VCaP (cell line): ENCODE results near the gene IL17A.
"Not testable (repeated sequence)": the region's sequence is repeated elsewhere in the genome, so short reads cannot be mapped to it uniquely, and the experiment has no call there.

Experiments
- H3K27ac ChIP-seq: fragments of 450-650 bp; 2 replicates; pipeline ENCODE4 v1.5.1; 2017
- CTCF ChIP-seq: fragments of 450-650 bp; conservative IDR thresholded peaks from 2 replicates; pipeline ENCODE4 v1.5.1; 2017; ENCODE audit warnings: mild to moderate bottlenecking, moderate library complexity

IL17A gene

DNA sequence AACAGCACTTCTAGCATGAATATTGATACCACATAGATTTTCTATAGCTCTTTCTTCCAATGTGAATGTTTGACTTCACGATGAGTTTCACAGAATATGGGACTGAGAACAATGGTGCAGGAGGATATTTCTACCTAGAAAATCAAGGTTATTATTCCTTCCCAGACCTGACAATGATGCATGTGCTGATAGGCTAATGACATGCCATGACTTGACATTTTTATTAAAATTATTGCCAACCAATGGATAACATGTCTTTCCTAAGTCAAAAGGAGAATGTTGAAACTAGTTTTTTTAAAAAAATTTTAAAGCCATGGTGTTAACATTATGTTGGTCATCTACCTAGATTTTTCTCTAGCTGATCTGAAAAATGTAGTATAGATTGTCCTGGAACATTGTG, 923 bp downstream of the IL17A start:
- TF ChIP-seq CTCF = no peak
- no peak overlapping the region for H3K27ac ChIP-seq

DNA sequence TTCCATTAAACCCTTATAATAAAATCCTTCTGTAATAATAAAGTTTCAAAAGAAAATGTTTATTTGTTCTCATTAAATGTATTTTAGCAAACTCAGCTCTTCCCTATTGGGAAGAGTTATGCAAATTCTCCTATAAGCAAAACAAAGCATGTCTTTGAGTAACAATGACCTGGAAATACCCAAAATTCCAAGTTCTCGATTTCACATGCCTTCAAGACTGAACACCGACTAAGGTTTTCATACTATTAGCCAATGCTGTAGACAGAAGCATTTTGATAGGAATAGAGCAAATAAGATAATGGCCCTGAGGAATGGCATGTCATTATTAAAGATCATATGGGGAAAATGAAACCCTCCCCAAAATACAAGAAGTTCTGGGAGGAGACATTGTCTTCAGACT, 3.8 kb downstream of the IL17A start:
- no peak for TF ChIP-seq CTCF
- no peak overlapping the region for H3K27ac ChIP-seq

DNA sequence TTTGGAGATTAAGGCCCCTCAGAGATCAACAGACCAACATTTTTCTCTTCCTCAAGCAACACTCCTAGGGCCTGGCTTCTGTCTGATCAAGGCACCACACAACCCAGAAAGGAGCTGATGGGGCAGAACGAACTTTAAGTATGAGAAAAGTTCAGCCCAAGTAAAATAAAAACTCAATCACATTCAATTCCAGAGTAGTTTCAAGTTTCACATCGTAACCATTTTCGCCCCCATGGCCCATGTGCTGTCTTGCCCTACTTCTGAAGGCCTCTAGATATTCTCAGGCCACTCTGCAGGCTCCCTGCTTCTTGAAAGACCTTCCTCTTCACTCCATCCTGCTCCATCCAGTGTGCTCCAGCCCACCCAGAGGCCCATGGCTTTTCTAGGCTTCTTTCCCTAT, 4.2 kb downstream of the IL17A start:
- TF ChIP-seq CTCF = no peak
- H3K27ac ChIP-seq = no peak overlapping the region

GRCh38 chr6:52191824-52192223, 5.6 kb downstream of the IL17A start:
- TF ChIP-seq CTCF = no peak
- H3K27ac ChIP-seq = no peak overlapping the region

DNA sequence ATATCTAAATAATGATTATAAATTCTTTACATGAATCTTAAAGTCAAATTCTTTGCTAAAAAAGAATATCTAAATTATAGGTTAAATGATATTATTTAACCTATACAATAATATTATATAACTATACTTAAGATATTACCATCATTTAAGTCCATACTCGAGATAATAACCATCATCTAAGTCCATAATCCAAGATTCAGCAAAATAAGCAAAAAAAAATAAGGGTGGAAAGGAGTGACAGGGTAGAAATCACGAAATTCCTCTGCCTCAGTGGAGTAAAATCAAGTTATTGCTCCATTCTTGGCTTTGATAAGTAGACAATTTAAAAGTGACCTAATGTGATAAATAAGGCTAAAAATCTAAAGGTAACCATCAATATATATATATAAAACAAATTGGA, 9.7 kb downstream of the IL17A start:
- no peak overlapping the region for H3K27ac ChIP-seq
- no peak for TF ChIP-seq CTCF

DNA sequence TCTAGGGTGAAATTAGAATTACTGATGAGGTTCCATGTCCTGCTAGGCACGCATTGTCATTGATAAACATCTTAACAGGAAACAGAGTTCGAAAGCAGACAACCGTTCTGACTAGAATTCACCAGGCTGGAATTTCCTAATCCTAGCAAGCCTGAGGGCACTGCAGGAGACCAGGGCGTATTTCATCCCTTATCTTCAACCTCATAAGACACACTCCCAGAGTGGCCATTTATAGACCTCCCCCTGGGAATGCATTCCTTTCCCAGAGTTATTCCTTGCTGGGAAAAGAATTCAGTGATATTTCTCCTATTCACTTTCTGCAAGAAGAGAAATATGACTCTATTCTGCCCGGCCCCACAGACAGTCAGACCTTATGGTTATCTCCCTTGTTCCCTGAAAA, 13.9 kb downstream of the IL17A start:
- not testable (repeated sequence) for H3K27ac ChIP-seq

GRCh38 chr6:52201046-52201445, 14.9 kb downstream of the IL17A start:
- no peak overlapping the region for H3K27ac ChIP-seq
- no peak for TF ChIP-seq CTCF

DNA sequence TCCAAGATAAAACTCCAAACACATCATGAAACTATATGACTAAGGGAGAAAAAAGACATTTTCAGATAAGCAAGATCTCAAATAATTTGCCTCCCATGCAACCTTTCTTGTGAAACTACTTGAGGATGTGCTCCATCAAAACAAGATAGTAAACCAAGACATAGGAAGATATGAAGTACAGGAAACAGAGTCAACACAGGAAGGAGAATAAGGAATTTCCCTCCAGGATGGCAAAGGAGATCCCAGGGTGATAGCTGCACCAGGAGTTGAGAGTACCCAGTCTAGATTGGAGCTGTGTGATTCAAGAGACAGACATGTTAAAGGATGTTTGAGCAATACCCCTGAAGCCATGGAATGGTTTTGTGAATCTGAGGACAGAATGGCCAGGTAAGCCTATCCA, 15.3 kb downstream of the IL17A start:
- H3K27ac ChIP-seq = no peak overlapping the region
- no peak for TF ChIP-seq CTCF
